TTC549 (cell line): ENCODE data around the gene CATSPERZ.

Experiments
- FAIRE-seq: peaks from 2 replicates; lab custom pipeline; 2012; peaks lifted over from hg19 to GRCh38; lab: Jason Lieb, UNC

The CATSPERZ gene, protein sequence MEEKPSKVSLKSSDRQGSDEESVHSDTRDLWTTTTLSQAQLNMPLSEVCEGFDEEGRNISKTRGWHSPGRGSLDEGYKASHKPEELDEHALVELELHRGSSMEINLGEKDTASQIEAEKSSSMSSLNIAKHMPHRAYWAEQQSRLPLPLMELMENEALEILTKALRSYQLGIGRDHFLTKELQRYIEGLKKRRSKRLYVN

DNA sequence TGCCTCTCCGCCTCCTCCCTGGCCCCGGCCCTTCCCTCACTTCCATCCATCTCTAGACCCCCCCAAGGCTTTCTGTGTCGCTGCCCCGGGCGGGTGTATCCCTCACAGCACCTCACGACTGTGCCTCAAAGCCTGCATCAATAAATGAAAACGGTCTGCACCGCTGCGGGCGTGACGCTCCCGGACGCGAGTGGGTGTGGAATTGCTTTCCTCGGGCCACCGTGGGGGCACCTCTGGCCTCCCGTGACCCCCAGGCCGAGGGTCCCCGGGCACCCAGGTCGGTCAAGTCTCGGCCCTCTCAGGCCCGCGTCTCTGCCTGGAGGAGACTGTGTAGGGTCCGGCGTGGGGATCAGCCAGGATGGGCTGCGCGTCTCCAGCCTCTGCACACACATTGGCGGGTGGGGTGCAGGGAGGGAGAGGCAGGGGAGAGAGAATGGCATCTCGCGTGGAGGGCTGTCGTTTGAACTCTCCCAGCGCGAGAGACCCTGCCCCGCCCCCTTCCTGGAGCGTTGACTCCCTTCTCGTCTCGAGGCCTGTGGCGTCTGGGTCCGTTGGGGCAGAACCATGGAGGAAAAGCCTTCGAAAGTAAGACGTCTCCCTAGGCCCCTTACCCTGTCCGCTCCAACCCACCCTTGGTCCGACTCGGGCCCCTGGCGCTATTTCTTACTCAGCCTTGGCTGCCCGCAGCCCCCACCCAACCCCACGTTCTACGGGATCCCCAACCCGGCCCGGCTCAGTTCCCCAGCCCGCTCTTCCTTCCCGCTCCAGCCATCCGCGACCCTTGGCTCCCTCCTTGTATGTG, at the start of gene CATSPERZ:
Gene CATSPERZ, plus strand, starts transcription at position 512 of the 802 bp plus-strand sequence. Its CDS starts 53 bp downstream, at position 565.
- no peak for FAIRE-seq

DNA sequence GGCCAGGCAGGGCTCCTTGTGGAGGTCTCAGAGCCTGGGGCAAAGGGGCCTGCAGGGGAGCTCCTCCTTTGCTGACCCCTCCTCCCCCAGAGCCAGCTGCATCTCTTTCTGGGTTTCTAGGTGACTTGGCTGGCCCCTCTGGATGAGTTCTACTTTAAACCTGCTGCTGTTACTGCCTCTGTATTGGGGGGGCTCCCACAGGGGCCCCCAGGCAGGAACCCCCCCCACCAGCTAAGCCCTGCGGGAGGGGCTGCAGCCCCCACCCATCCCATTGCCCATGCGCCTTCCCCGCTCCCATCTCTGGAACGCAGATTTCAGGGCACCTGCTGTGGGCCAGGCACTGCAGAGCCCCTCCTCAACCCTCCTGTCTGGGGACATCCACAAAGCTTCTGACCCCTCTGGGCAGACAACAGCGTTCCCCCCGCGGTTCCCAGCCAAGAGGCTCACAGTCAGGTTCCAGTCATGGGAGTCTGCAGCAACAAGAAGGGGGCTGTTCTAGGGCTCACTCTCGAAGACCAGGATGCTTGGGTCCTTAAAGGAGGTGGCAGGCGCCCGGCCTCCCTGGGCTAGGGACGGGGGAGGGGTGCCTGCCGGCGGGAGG, 49.6 kb upstream of the CATSPERZ start:
- FAIRE-seq, result no peak

DNA sequence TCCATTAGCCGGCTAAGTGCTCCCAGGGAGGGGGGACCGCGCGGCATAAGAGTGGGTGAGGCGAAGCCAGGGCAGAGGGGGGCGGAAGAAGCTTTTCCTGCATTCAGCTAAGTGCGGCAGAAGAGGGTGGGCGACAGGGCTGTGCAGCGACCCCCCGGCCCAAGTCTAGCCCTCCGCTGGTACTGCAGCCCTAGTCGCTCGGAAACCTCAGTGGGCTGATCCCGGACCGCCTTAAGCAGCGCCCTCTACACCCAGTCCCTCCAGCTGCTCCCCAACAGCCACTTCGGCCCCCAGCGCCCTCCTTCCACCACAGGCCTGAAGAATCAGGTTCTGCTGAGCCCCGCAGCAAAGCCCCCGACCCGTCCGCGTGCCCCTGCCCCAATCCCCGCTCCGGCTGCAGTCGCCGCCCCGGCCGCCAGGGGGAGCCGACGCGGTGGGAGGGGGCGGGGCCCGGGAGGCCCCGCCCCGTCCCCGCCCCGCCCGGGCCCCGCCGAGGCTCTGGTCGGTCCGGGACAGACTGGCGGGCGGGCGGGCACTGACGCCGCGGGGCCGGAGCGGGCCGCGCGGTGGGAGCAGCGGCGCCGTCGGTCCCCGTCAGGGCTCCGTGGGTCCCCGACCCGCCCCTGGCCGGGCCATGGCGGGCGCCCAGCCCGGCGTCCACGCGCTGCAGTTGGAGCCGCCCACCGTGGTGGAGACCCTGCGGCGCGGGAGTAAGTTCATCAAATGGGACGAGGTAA, 49.0 kb upstream of the CATSPERZ start, which contains the start of gene PLCB3:
Gene PLCB3, plus strand, starts transcription at position 515 of the 737 bp plus-strand sequence. Its CDS starts 120 bp downstream, at position 635.
- FAIRE-seq, result no peak

DNA sequence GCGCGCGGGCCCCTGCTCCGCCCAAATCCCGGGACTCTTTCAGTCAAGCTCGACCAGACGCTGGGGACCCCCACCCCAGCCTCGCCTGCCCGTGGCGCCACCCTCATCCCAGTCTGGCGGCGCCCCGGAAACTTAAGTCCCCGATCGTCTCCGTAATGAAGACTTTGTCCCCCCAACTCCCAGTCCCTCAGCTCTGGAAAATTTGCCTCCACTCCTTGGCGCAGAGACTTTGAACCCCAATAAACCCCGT, 48.5 kb upstream of the CATSPERZ start:
- no peak for FAIRE-seq

DNA sequence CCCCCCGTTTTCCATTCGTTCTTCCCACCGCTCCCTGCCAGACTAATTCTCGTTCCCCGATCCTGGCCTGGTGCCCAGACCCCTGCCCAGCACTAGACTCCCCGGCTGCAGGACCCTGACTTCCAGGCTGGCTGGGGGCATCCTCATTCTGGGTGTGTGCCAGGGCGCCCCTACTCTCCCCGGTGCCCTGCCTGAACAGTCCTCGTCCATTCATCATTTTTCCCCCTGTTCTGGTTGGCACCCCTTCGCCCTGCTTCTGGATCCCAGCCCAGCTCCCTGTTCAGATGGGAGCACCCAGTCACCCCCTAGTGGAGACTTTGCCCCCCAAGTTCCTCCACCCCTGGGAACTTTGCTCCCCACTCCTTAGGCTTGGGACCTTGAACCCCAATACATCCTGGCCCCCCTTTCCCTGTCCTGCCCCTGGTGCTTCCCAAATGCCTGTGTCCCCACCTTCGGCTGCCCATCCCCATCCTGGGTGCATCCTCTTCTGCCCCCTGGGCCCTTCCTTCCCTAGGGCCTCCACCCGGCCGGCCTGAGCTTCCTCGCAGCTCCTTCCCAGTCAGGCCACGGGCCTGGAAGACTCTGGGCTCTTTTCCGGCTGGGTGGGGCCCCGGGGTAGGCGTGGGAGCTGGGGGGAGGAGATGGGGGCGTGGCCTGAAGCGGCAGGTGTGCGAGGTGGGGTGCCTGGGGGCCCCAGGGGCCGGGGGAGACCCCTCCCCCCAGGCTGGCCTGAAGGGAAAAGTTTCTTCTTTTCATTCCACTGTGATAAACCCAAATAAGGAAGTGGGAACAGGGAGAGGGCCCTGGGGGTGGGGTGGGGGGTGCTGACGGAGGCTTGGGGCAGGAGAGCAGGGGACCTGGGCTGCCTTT, 47.9 kb upstream of the CATSPERZ start:
- no peak for FAIRE-seq

DNA sequence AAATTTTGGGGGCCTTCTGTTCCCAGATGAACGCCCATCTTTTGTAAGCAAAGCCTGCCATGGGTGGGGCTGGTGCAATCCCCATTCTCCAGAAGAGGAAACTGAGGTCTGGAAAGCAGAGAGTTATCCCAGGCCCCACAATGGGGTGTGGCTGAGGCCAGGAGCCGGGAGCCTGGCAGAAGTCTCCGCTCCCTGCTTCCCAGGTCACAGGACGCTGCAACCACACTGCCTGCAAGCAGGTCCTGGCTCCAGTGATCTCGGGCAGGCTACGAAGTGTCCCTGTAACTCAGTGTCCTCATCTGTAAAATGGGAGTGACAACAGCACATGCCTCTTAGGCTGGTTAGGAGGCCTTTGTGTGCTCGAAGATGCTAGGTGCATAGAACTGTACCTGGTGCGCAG, 47.1 kb upstream of the CATSPERZ start:
- no peak for FAIRE-seq

DNA sequence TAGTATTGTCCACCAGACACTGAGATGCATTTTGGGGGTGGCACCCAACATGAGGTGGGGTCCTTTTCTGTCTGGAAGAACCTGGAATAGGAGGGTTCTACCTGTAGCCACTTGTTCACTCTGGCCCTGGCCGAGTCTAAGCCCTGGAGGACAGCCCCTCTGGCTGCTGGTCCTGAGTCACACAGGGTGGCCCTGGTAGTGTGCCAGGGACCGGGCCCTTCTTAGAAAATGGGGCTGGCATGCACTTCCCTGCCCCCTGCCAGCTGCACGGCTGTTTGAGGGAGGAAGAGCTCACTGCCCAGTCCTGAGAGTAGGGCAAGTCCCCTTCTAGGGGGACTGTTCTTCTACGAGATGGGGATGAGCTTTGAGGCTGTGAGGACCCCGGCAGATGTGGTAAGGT, 46.7 kb upstream of the CATSPERZ start:
- no peak for FAIRE-seq

DNA sequence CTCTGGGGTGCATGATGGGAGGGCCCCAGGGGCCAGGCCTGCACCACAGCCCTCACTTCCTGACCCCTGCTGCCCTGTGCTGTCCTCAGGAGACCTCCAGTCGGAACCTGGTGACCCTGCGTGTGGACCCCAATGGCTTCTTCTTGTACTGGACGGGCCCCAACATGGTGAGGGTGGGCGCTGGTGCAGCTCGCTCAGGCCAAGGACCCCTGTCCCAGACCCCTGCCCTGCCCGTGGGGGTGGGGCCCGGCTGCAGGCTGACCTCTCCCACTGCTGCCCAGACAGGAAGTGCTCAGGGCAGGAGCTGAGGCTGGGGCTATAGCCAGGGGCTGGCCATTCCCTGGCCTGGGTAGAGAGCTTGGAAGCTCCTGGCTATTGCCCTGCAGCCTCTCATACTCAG, 45.8 kb upstream of the CATSPERZ start:
- no peak for FAIRE-seq

DNA sequence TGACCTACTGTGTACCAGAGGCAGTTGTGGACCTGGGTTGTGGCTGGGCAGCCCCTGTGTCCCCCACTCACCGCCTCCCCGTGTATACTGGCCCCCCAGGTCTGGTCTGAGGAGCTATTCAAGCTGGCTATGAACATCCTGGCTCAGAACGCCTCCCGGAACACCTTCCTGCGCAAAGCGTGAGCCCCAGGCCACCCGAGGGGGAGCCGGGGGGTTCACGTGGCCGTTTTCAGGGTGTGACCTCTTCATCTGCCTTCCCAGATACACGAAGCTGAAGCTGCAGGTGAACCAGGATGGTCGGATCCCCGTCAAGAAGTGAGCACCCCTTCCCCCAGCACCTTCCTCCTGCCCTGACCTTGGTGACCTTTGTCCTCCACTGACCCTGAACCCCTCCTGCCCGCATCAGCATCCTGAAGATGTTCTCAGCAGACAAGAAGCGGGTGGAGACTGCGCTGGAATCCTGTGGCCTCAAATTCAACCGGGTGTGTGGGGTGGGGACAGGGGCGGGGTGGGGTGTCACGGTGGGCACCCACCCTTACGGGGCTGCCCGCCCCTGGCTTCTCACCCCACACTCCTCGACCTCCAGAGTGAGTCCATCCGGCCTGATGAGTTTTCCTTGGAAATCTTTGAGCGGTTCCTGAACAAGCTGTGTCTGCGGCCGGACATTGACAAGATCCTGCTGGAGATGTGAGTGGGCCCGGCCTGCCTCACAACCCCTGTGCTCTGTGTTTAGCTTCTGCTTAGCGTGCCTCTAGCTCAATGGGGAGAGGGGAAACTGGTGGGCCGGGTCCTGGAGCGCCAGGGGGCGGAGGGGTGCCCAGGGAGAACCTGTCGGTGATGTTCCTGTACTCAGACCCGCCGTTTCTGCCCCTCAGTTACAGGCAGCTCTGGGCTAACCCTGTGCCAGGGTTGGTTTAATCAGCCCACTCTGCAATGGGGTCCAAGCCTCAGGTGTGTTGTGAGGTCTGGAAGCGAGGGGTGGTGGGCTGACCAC, 44.7 kb upstream of the CATSPERZ start:
- no peak for FAIRE-seq

DNA sequence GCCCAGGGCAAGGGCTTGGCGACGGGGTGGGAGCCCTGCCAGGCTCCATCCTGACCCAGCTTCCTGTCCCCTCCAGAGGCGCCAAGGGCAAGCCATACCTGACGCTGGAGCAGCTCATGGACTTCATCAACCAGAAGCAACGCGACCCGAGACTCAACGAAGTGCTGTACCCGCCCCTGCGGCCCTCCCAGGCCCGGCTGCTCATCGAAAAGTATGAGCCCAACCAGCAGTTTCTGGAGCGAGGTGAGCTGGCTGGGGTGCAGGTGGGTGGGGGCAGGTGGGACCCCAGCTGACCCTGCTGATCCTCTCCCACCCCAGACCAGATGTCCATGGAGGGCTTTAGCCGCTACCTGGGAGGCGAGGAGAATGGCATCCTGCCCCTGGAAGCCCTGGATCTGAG, 43.9 kb upstream of the CATSPERZ start:
- FAIRE-seq, result no peak

DNA sequence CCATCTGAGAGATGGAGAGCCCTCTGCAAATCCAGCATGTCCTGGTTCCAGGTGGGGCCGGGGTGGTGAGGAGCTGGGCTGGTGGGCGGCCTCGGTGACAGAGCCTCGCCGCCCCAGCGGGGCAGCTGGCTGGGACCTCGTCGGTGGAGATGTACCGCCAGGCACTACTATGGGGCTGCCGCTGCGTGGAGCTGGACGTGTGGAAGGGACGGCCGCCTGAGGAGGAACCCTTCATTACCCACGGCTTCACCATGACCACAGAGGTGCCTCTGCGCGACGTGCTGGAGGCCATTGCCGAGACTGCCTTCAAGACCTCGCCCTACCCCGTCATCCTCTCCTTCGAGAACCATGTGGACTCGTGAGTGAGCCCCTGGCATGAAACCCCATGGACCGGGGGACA, 41.8 kb upstream of the CATSPERZ start:
- FAIRE-seq, result no peak

DNA sequence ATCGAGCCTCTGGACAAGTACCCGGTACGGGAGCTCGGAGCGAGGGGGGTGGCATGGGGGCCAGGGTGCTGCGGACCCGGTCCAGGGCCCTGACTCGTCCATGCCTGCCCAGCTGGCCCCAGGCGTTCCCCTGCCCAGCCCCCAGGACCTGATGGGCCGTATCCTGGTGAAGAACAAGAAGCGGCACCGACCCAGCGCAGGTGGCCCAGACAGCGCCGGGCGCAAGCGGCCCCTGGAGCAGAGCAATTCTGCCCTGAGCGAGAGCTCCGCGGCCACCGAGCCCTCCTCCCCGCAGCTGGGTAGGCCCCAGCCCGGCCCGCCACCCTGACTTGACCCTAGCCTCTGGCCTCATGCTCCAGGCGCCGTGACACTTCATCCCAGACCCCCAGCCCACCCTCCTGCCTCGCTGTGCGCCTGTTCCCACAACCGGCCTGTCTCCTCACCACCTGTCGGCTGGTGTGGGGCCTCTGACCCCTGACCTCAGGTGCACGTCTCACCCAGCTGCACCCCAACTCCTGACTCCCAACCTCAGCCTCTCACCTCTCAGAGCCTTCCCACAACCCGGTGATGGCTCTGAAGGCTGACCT, 41.1 kb upstream of the CATSPERZ start:
- FAIRE-seq, result no peak

DNA sequence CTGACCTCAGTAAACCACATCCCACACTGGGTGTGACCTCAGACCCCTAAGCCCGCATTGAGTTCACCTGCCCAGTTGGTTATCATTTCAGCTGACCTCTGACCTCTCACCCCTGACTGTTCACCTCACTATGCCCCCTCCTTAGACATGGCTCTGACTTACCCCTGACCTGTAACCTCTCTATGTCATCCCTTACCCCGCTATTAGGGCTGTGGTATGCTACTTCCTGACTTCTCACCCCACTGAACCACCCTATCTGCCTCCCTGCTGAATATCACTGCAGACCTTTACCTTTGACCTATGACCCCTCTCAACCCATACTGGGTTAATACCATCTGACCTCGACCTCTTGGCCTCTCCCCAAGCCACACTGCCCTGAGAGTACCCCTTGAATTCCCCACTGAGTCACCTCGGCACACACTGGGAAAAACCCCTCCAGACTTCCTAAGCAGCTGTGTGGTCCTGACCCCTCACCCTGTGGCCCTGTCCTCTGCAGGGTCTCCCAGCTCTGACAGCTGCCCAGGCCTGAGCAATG, 40.6 kb upstream of the CATSPERZ start:
- no peak for FAIRE-seq

DNA sequence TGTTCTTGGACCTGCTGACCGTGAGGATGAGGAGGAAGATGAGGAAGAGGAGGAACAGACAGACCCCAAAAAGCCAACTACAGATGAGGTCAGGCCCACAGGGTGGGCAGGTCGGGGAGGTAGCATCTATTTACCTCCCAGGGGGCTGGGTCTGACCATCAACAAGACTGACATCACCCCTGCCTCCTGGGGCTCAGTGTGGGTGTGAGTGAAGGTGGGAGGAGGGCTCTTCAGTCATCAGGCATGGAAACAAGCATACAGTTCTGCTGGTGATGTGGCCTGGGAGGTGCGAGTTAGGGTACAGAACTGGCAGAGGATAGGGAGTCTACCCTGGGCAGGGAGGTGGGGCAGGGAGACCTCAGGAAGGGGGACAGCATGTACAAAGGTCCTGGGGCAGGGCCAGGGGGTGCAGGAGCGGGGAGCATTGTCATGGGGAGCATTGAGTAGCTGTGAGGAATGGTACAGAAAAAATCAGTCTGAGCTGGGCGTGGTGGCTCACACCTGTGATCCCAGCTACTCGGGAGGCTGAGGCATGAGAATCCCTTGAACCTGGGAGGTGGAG, 39.9 kb upstream of the CATSPERZ start:
- no peak for FAIRE-seq

DNA sequence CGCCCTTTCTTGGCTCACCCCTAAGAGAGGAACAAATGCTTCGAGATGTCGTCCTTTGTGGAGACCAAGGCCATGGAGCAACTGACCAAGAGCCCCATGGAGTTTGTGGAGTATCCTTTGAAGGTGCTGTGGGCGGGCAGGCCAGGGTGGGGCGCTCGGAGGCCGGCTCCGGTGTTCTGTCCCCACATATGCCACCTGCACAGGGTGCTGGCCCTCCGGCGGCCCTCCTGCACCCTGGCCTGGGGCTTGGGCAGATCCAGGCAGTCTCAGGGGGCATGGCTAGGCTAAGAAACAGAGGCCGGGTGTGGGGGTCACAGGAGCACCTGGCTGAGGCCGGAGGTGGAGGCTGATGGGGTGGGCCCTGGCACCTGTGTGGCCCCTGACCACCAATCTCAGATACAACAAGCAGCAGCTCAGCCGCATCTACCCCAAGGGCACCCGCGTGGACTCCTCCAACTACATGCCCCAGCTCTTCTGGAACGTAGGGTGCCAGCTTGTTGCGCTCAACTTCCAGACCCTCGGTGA, 38.5 kb upstream of the CATSPERZ start:
- no peak for FAIRE-seq

DNA sequence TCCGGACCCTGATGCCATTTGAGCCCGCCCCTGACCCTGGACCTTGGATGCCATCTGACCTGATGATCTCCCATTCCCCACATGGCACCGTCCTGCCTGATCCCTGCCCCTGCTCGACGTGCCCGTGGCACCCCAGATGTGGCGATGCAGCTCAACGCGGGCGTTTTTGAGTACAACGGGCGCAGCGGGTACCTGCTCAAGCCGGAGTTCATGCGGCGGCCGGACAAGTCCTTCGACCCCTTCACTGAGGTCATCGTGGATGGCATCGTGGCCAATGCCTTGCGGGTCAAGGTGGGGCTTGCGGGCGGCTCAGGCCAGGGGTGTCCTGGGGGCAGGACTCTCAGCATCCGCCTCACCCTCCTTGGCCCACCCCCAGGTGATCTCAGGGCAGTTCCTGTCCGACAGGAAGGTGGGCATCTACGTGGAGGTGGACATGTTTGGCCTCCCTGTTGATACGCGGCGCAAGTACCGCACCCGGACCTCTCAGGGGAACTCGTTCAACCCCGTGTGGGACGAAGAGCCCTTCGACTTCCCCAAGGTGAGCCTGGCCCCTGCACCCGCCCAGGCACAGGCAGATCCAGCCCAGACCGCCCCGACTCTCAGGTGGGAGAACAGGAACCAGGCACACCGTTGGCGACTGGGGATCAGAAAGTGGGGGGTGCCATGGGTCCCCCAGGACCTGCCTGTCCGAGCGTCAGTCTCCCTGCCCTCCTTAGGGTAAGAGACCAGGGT, 37.7 kb upstream of the CATSPERZ start:
- FAIRE-seq, result no peak

DNA sequence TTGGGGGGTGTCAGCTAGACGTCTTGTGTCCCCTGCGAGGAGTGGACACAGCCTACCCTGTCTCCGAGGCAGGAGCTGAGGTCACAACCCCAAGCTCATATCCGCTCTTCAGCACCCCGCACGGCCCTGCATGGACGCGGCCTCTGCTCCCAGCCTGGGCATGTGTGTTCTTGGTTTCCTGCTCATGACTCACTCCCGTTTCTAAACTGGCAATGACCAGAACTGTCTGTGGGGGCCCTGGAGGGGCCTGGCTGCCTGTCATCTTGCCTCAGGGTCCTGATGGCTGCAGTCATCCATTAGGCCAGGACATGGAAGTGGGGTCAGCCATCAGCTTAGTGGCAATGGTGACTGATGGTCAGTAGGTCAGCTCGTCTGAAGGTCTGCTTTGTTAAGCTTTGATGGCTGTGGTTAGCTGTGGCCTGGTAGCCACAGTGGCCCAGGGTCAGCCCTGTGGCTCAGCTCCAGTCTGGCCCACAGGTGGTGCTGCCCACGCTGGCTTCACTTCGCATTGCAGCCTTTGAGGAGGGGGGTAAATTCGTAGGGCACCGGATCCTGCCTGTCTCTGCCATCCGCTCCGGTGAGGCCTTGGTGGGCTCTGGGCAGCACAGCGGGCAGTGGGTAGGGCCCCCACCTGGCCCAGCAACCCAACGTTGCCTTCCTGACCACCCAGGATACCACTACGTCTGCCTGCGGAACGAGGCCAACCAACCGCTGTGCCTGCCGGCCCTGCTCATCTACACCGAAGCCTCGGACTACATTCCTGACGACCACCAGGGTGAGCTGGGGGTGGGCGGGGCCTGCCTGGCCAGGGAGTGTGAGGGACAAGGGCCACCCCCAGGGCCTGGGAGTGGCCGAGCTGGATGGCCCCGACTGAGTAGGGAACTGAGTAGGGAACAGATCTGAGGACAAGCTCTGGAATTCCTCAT, 36.9 kb upstream of the CATSPERZ start:
- FAIRE-seq, result no peak

DNA sequence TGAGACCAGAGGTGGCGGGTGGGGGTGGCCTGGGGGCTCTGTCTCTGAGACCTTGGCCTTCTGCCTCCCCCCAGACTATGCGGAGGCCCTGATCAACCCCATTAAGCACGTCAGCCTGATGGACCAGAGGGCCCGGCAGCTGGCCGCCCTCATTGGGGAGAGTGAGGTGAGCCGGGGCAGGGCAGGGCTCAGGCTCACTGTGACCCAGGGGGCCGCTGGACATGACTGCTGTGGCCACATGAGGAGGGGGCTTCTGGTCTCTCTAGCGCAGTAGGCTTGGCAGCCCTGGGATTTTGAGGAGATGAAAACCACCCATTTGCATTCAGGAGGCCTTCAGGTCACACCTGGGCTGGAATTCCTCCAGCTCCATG, 36.2 kb upstream of the CATSPERZ start:
- no peak for FAIRE-seq
